HUDEP-2 (cell line): ENCODE measurements around the gene CD9.
A peak's percentile ranks its signal among the peaks of the same experiment; 100 is the strongest.
"Not testable (repeated sequence)": the region's sequence is repeated elsewhere in the genome, so short reads cannot be mapped to it uniquely, and the experiment has no call there.

ENCODE experiments used
- DNase-seq, 76 experiments: peaks; one replicate each; lab custom pipeline; 2025; ENCODE audit not compliant: unreplicated experiment in 76 of 76; lab: John Stamatoyannopoulos, UW

CD9 gene

DNA sequence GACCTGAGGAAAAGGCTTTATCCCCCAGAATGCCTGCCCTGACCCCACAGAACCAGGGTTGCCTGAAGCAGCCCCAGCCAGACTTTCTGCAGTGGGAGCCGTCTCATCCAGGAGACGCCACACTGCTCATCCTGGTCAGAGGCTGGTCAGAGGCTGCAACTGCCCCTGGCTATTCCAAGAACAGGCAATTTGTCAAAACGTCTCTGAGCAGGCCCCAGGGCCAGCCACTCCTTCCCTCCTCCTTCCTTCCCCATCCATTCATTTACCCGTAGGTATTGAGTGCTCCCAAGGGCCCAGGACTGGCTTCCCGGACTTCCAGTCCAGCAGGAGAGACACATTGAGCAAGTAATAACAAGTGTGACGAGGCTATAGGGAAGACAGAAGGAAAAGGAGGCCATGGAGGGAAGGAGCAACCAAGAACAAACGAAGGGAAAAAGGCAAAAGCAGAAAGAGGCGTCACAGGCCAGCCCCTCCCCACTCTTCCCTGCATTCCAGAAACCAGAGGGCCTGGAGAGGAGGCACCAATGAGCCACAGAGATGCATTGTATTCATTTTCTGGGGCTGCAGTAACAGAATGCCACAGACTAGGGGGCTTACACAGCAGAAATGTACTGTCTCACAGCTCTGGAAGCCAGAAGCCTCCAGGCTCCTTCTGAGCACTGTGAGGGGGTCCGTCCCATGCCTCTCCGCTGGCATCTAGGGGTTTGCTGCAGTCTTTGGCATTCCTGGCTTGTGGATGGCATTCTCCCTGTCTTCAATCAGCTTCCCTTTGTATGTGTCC lies 21.0 kb upstream of the CD9 start:
- DNase-seq: no peak

DNA sequence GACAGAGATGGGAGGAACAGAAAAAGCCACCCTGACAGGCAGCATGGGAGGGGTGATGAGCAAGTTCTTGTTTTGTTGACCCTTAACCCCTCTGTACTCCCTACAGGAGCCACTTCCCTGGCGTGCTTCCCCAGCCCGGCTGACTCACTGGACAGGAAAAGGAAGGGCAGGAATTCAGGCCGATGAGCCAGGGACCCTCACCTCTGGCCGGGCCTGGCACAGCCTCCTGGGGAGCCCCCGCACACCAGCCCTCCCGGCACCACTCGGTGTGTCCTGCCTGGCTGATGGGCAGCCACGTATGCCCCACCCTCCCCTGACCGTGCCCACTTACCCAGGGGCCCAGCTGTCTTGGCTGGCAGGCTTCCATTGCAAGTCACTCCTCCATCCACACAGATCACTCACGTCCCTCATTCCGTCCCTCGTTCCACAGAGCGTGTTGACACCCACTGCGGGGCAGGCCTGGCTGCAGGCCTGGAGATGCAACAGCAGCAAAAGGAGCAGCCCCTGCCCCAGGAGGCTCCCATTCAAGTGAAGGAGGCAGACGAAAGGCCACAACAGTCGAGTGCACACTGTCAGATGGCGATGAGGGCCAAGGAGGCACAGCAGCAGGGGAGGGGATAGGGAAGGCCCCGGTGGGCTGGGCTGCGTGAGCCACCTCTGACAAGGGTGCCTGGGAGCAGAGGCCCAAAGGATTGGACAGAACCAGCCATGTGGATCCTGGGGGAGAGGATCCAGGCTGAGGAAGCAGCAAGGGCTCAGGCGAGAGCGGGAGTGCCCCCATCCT lies 19.7 kb upstream of the CD9 start:
- DNase-seq: no peak

GRCh38 chr12:6181166-6181565 lies 19.0 kb upstream of the CD9 start:
- no peak for DNase-seq

DNA sequence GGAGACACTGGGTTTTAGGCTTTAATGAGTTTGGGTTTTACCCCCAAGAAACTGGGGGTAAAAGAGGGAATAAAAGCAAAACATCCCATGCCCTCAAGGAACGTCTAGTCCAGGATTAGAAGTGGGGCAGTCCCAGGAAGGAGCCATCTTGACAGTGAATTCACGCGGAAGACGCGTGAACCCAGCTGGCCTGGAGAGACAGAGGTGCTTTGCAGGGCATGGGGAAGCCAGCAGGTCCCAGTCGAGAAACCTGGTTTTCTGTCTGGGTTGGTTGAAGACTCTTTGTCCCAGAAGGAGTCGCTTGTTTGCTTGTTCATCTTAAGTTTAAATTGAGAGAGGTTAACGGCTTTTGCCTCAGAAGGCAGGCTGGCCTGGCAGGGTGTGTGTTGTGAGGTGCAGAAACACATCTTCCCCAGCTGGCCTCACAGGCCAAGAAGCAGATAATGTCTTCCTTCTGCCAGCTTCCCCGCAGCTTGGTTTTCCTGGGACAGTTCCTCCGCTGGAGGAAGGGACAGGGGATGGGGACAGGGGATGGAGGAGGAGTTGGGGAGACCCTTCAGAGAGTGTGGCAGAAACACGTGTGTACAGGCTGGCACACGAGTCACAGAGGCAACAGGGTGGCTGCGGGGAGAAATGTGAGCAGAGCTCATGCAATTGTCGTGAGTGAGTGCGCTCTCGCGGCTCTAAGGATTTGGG lies 18.5 kb upstream of the CD9 start:
- no peak for DNase-seq

- no peak for DNase-seq
Measured at GRCh38 chr12:6182279-6182898, 17.8 kb upstream of the CD9 start.

GRCh38 chr12:6183689-6184428 lies 16.3 kb upstream of the CD9 start:
- DNase-seq: no peak

DNA sequence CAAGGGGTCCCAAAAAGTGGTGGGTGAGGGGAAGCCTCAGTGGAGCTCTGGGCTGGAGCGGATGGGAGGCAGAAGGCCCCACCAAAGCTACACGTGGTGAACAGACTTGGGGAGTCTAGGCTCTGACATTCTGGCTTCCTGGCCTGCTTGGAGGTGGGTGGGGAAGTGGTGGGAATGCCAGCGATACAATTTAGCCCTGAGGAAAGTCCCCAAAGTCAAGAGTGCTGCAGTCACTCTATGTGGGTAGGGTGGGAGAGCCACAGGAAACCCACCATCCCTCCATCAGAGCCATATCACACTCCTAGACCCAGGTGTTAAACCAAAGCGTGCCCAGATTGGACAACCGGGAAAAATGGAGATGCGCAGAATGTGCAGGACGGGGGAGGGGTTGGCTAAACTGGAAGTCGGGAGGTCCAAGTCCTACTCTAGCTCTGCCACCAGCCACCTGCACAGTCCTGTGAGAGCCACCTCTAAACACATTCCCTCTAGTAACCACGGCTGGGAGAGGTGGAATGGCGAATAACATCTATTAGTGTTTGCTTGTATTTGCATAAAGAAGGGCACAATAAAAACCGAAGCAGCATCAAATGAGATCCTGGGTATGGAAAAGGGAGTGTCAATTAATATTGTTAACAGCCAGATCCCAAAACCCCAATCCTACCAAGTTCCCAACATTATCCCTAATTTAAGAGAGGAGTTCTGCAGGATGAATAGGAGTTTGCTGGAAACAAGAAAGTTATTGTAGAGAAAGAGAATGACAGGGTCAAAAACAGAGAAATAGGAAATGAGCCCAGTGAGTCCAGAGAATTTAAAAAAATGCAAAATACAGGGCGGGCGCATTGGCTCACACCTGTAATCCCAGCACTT lies 14.0 kb upstream of the CD9 start:
- DNase-seq: no peak

DNA sequence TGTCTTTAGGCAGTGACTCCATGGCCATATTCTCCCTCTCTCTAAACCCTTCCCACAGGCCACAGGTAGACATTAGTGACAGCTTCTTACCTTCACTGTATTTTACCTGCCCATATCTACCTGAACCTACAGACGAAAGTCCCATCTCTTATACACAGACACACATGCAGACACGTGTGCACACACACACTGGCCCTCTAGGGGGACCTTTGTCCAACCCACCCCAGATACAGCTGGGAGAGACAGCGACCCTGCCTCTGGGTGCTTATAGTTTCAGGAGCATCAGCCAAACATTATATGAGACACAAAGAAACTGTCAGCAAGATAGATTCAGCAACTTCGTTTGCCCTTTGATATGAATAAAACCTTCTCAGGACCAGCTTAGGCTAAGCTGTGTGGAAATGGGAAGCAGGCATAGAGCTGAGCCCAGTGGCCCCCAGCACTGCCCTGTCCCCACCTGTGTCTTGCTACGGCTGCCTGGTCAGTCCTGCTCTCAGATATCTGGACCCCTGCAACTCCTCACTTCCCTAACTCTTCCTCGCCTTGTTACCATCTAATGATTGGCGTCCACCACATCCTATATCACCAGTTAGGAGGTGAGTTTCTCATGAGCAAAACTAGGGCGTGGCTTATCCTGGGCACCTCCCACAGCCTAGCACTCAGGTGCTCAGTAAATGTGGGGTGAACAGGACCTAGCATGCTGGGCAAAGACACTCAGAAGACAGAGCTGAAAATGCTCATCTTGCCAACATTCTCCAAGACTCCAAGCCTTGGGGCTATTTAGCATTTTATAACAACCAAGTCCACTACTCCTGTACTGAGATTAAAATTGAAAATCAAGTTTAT lies 12.0 kb upstream of the CD9 start:
- DNase-seq: no peak

- no peak for DNase-seq
Measured at GRCh38 chr12:6189028-6189427, 11.2 kb upstream of the CD9 start.

DNA sequence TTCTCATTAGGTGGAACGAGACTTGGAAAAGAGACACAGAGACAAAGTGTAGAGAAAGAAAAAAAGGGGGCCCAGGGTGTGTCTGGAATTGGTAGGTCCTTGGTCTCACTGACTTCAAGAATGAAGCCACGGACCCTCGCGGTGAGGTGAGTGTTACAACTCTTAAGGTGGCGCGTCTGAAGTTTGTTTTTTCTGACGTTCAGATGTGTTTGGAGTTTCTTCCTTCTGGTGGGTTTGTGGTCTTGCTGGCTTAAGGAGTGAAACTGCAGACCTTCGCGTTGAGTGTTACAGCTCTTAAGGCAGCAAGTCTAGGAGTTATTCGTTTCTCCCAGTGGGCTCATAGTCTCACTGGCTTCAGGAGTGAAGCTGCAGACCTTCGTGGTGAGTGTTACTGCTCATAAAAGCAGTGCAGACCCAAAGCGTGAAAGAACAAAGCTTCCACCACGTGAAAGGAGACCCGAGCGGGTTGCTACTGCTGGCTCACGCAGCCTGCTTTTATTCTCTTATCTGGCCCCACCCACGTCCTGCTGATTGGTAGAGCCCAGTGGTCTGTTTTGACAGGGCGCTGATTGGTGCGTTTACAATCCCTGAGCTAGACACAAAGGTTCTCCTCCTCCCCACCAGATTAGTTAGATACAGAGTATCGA lies 10.1 kb upstream of the CD9 start:
- not testable (repeated sequence) for DNase-seq

DNA sequence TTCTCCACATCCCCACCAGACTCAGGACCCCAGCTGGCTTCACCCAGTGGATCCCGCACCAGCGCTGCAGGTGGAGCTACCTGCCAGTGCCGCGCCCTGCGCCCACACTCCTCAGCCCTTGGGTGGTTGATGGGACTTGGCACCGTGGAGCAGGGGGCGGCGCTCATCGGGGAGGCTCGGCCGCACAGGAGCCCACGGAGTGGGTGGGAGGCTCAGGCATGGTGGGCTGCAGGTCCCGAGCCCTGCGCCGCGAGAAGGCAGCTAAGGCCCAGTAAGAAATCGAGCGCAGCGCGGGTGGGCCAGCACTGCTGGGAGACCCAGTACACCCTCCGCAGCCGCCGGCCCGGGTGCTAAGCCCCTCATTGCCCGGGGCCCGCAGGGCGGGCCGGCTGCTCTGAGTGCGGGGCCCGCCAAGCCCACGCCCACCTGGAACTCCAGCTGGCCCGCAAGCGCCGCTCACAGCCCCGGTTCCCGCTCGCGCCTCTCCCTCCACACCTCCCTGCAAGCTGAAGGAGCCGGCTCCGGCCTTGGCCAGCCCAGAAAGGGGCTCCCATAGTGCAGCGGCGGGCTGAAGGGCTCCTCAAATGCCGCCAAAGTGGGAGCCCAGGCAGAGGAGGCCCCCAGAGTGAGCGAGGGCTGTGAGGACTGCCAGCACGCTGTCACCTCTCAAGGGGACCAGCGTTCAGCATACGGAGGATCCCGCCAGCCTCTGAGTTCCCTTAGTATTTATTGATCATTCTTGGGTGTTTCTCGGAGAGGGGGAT lies 9.3 kb upstream of the CD9 start:
- DNase-seq: not testable (repeated sequence)

GRCh38 chr12:6192604-6193380 lies 7.4 kb upstream of the CD9 start:
- no peak for DNase-seq

DNA sequence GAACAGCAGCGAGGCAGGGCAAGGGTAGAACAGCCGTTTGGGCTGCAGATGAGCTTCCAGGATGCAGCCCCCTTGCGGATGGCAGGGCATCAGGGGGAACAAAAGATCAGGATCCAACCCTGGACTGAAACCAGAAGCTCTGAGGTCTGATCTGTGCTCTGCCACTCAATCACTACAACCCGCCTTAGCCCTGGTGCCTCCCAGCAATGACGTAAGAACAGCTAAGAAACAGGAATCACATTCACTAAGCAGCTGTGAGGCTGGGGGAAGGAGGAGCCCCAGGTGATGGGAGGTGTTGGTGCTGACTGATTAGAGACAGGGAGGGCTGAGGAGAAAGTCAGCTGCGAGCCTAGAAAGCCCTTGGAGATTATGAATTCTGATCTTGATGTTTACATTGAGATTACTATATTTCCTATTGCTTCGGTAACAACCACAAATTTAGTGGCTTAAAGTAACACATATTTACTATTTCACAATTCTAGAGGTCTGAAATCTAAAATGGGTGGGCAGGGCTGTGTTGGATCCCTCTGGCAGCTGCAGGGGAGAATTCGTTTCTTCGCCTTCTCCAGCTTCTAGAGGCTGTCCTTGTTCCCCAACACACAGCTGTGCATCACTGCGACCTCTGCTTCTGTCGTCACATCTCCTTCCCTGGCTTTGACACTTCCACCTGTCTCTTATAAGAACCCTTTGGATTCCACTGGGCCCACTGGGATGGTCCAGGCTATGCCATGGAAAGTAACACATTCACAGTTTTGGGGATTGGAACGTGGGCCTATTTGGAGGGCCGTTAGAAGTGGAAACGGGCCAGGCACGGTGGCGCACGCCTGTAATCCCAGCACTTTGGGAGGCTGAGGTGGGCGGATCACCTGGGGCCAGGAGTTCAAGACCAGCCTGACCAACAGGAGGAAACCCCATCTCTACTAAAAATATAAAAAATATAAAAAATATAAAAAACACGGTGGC lies 6.1 kb upstream of the CD9 start:
- DNase-seq: no peak

GRCh38 chr12:6195665-6196535 lies 4.3 kb upstream of the CD9 start:
- peak in 58 of 76 experiments; percentile 2 to 75 (median 47) for DNase-seq

GRCh38 chr12:6198051-6198450 lies 2.1 kb upstream of the CD9 start:
- DNase-seq: no peak
